Activated naive CD8-positive, alpha-beta T cell (primary cell): Measurements from ENCODE around the gene BFAR.
A peak's percentile ranks its signal among the peaks of the same experiment; 100 is the strongest.
"Not testable (repeated sequence)": the region's sequence is repeated elsewhere in the genome, so short reads cannot be mapped to it uniquely, and the experiment has no call there.

Experiments used
- H3K27ac Mint-ChIP-seq: one replicate; pipeline ENCODE4 v1.8.0; 2021; ENCODE audit warnings: mixed read lengths
- H3K27me3 Mint-ChIP-seq: one replicate; pipeline ENCODE4 v1.8.0; 2021; ENCODE audit warnings: mixed read lengths
- H3K36me3 Mint-ChIP-seq: one replicate; pipeline ENCODE4 v1.8.0; 2021; ENCODE audit warnings: mixed read lengths
- H3K4me1 Mint-ChIP-seq: one replicate; pipeline ENCODE4 v1.8.0; 2021; ENCODE audit warnings: low read depth, mixed read lengths
- H3K4me3 Mint-ChIP-seq: one replicate; pipeline ENCODE4 v1.8.0; 2021; ENCODE audit warnings: mild to moderate bottlenecking, mixed read lengths
- H3K9me3 Mint-ChIP-seq: one replicate; pipeline ENCODE4 v1.8.0; 2021; ENCODE audit warnings: low read depth, mixed read lengths

Gene BFAR

DNA sequence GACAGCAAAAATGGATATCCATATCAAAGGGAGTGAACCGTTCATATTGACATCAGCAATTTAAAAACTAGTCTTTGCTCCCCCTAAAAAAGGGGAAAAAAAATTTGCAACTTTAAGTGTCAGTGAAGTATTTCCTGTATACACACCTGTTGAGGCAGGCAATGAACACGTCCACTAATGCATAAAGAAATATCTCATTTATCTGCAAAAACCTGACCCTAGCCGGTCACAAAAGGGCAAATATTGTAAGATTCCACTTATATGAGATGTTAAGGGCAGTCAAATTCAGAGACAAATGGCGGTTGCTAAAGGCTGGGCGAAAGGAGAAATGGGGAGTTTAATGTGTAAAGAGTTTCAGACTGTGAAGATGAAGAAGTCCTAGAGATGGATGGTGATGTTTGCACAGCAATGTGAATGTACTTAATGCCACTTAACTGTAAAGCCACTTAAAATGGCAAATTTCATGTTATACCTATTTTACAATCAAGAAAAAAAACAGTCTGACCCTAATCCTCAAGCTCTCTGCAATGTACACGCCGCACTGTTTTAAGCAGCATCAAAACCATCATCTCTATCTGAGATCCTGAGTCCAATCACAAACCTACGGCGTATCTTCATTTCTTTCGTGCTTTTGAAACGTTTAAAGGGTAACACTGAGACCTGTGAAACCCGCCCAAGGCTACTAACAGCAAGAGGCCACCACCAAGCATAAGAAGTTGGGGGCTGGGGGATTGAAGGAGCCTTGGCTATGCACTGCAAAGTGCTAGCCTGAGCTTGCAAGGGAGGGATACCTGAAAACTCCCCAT is 3.7 kb upstream of the BFAR start:
- Mint-ChIP-seq H3K27me3 (no peaks in the 10 kb centered on the region), H3K4me3 (peak overlapping the region; percentile 98), H3K9me3 (peaks cover 3% of the 10 kb centered on the region), H3K27ac (peak overlapping the region; percentile 97), H3K4me1 (peaks cover 48% of the 10 kb centered on the region), H3K36me3 (peaks cover 6% of the 10 kb centered on the region)

DNA sequence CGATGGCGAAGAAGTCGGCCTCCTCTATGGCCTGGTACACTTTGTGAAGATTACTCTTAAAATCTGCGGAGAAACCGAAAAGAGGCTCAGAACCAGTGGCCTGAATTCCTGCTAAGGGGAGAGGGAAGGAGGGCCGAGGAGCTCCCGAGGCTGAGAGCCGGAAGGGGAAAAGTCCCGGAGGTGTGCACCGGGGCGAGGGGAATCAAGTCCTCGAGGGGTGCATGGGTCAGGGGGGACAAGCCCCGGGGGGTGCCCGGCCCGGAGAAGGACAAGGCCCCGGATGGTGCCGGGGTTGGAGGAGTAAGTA is 3.2 kb upstream of the BFAR start:
- Mint-ChIP-seq H3K36me3 (peaks cover 8% of the 10 kb centered on the region), H3K4me3 (peak overlapping the region; percentile 98), H3K27ac (peak overlapping the region; percentile 97), H3K4me1 (peaks cover 53% of the 10 kb centered on the region), H3K9me3 (peaks cover 3% of the 10 kb centered on the region), H3K27me3 (no peaks in the 10 kb centered on the region)

DNA sequence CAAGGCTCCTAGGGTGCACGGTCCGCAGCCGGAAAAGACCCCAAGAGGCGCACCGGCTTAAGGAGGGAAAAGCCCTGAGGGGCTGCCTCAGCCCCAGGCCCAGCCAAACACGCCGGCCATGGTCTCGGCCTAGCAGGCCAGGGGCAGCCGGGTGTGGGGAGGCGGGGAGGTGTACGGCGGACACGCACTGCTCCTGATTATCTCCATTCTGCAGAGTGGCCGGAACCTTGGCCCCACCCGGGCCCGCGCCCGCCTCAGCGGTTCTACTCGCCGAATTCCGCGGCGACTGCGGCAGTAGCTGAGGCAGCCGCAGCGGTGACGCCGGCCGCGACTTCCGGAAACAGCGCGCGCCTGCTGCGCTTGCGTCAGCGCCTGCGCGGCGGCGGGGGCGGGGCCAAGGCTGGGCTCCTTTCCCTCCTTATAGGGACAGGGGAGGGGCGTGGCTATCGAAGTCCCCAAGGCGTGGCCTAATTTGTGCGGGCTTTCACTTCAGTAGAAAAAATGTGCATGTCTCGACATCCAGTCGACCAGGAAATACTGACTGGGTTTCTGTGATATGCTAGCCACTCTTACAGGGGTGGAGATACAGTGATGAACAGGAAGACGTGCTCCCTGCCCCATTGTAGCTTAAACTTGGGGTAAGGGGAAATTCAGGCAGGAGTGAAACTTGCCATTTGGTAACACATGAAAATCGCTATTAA is 2.7 kb upstream of the BFAR start, which contains the start of gene PARN:
Gene PARN (minus strand): TSS at position 342 of the 701 bp plus-strand sequence. CDS start 135 bp downstream, at position 207.
- no peaks in the 10 kb centered on the region for H3K27me3 Mint-ChIP-seq
- H3K36me3 Mint-ChIP-seq, result peaks cover 8% of the 10 kb centered on the region
- H3K9me3 Mint-ChIP-seq, result peaks cover 3% of the 10 kb centered on the region
- H3K4me3 Mint-ChIP-seq, result peak within 1 kb of the TSS; percentile 98
- H3K27ac Mint-ChIP-seq, result peak within 1 kb of the TSS; percentile 99
- H3K4me1 Mint-ChIP-seq, result peaks cover 58% of the 10 kb centered on the region

DNA sequence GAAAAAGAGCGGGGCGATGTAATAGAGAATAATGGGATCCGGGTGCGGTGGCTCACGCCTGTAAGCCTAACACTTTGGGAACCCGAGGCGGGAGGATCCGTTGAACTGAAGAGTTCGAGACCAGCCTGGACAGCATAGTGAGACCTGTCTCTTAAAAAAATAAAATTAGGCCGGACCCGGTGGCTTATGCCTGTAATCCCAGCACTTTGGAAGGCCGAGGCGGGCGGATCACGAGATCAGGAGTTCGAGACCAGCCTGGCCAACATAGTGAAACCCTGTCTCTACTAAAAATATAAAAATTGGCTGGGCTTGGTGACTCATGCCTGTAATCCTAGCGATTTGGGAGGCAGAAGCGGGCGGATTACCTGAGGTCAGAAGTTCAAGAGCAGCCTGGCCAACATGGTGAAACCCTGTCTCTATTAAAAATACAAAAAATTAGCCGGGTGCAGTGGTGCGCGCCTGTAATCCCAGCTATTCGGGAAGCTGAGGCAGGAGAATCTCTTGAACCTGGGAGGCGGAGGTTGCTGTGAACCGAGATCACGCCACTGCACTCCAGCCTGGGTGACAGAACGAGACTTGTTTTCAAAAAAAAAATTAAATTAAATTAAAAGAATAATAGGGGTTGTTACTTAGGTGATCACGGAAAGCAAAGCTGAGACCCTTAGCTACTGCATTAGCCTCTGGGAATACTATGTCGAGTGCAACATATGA is 2.0 kb upstream of the BFAR start:
- not testable (repeated sequence) for H3K9me3 Mint-ChIP-seq, H3K36me3 Mint-ChIP-seq, H3K27me3 Mint-ChIP-seq
- H3K27ac Mint-ChIP-seq, result peak overlapping the region; percentile 99
- peaks cover 61% of the 10 kb centered on the region for H3K4me1 Mint-ChIP-seq
- peak overlapping the region; percentile 98 for H3K4me3 Mint-ChIP-seq

DNA sequence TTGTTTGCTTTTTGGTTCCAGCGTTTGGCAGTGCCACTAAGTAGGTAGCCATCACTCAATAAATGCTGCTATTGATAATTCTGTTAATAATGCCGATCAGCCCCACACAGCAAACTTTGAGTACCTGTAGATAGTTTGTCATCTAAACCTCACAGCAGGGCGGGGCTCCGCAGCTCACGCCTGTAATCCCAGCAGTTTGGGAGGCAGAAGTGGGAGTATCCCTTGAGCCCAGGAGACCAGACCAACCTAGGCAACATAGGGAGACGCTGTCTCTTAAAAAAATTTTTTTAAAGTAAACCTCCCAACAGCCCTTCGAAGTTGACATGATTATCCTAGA is 1.6 kb downstream of the BFAR start:
- H3K4me1 Mint-ChIP-seq, result peaks cover 58% of the 10 kb centered on the region
- peaks cover 5% of the 10 kb centered on the region for H3K36me3 Mint-ChIP-seq
- peak overlapping the region; percentile 98 for H3K27ac Mint-ChIP-seq
- no peaks in the 10 kb centered on the region for H3K27me3 Mint-ChIP-seq
- H3K9me3 Mint-ChIP-seq, result peaks cover 3% of the 10 kb centered on the region
- peak overlapping the region; percentile 100 for H3K4me3 Mint-ChIP-seq

DNA sequence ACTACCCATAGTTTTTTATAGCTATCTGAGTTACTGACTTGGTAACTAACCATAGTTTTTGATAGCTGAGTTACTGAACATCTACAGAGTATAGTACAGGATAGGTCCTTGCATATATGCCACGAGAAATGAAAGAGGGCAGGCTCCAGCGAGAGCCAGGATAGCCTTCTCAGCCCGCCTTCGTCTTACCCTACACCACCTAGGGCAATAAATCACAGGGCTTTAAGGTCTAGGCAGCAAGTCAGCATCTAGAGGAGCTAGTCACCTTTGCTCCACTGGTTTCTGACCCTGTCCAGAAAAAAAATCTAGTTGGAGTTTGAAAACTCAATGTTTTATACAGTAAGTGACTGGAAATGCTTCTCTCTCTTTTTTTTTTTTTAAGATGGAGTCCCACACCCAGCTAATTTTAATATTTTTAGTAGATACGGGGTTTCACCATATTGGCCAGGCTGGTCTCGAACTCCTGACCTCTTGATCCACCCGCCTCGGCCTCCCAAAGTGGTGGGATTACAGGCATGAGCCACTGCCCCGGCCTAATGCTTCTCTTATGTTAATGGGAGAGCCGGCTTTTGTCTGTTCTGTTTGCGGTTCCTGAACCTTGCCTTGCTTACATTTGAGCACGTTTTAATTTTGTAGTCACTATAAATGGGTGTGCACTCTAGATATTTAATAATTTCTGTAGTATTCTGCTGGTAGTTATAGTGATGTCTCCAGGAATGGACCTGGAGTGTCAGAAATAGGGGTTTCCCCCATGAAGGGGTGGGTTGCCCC is 2.8 kb downstream of the BFAR start:
- H3K4me3 Mint-ChIP-seq, result peak overlapping the region; percentile 58
- H3K36me3 Mint-ChIP-seq, result peaks cover 2% of the 10 kb centered on the region
- peak overlapping the region; percentile 46 for H3K27ac Mint-ChIP-seq
- no peaks in the 10 kb centered on the region for H3K27me3 Mint-ChIP-seq
- no peaks in the 10 kb centered on the region for H3K9me3 Mint-ChIP-seq
- peaks cover 62% of the 10 kb centered on the region for H3K4me1 Mint-ChIP-seq

DNA sequence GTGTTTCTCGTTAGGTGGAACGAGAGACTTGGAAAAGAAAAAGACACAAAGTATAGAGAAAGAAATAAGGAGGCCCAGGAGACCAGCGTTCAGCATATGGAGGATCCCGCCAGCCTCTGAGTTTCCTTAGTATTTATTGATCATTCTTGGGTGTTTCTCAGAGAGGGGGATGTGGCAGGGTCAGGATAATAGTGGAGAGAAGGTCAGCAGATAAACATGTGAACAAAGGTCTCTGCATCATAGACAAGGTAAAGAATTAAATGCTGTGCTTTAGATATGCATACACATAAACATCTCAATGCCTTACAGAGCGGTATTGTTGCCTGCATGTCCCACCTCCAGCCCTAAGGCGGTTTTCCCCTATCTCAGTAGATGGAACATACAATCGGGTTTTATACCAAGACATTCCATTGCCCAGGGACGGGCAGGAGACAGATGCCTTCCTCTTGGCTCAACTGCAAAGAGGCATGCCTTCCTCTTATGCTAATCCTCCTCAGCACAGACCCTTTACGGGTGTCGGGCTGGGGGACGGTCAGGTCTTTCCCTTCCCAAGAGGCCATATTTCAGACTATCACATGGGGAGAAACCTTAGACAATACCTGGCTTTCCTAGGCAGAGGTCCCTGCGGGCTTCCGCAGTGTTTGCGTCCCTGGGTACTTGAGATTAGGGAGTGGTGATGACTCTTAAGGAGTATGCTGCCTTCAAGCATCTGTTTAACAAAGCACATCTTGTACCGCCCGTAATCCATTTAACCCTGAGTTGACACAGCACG is 3.6 kb downstream of the BFAR start:
- H3K27me3 Mint-ChIP-seq, H3K36me3 Mint-ChIP-seq, H3K9me3 Mint-ChIP-seq: not testable (repeated sequence)
- Mint-ChIP-seq H3K4me3 (peak overlapping the region; percentile 58), H3K4me1 (peaks cover 64% of the 10 kb centered on the region), H3K27ac (peak overlapping the region; percentile 54)

DNA sequence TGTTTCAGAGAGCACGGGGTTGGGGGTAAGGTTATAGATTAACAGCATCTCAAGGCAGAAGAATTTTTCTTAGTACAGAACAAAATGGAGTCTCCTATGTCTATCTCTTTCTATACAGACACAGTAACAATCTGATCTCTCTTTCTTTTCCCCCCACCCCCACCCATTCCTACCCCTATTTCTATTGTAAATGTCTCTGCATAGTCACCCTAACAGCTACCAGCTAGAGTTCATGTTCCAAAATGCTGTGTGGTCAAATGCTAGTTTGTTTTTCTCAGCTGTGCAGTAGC is 4.1 kb downstream of the BFAR start:
- Mint-ChIP-seq H3K4me1 (peaks cover 62% of the 10 kb centered on the region), H3K27ac (peak overlapping the region; percentile 54)
- not testable (repeated sequence) for H3K9me3 Mint-ChIP-seq, H3K36me3 Mint-ChIP-seq, H3K27me3 Mint-ChIP-seq, H3K4me3 Mint-ChIP-seq

DNA sequence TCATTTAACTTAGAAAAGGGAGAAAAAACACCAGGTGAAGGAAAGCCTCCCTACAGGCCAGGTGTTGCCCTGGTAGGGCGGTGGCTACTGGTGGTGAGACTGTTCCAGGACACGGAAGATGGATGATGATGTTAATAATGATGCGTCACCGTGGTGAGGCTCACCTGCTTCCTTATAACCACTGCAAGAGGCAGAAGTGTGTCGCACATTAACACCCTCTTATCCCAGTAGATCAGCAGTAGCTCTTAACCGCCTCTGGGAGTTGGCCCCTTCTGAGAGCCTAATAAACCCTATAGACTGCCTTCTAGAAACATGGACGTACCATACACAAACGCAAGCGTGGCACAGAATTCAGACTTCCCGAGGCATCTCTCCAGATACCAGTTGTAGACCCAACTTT is 7.8 kb downstream of the BFAR start:
- H3K4me1 Mint-ChIP-seq, result peaks cover 52% of the 10 kb centered on the region
- no peaks in the 10 kb centered on the region for H3K27me3 Mint-ChIP-seq
- H3K4me3 Mint-ChIP-seq, result no peak overlapping the region
- H3K27ac Mint-ChIP-seq, result peak overlapping the region; percentile 70
- no peaks in the 10 kb centered on the region for H3K36me3 Mint-ChIP-seq
- no peaks in the 10 kb centered on the region for H3K9me3 Mint-ChIP-seq

DNA sequence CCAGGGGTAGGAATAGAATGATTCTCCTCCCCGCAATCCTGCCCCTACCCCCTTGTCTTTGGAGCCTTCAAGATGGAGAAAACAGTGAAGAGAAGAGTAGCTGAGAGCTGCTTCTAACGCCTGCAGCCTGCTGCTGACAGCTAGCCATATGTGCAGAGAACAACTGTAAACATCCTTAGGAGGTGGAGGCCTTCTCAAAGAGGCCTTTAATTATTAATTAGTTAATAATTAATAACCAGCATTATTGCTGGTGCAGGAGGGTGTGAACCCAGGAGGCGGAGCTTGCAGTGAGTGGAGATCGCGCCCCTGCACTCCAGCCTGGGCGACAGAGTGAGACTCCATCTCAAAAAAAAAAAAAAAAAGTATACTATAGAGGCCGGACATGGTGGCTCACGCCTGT is 8.5 kb downstream of the BFAR start:
- Mint-ChIP-seq H3K4me3 (no peak overlapping the region), H3K36me3 (no peaks in the 10 kb centered on the region), H3K9me3 (no peaks in the 10 kb centered on the region), H3K27me3 (no peaks in the 10 kb centered on the region), H3K4me1 (peaks cover 46% of the 10 kb centered on the region), H3K27ac (peak overlapping the region; percentile 46)

DNA sequence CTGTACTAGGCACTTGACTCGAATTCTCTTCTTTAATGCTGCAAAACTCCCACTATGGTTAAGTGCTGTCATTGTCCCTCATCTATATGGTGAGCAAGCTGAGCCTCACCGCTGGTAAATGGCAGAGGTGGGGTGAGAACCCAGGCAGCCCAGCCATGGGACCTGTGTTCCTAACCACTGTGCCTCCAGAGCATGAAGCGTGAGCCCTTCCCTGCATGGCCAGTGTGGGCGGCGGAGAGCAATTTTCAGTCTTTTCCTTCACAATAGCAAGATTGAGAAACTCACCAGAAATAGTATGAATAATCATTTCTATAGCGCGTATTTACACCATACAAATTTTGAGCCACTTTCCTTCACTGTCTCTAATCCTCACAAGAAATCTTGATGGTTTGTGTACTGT is 9.2 kb downstream of the BFAR start:
- H3K27me3 Mint-ChIP-seq, result no peaks in the 10 kb centered on the region
- no peaks in the 10 kb centered on the region for H3K36me3 Mint-ChIP-seq
- H3K4me1 Mint-ChIP-seq, result peaks cover 40% of the 10 kb centered on the region

DNA sequence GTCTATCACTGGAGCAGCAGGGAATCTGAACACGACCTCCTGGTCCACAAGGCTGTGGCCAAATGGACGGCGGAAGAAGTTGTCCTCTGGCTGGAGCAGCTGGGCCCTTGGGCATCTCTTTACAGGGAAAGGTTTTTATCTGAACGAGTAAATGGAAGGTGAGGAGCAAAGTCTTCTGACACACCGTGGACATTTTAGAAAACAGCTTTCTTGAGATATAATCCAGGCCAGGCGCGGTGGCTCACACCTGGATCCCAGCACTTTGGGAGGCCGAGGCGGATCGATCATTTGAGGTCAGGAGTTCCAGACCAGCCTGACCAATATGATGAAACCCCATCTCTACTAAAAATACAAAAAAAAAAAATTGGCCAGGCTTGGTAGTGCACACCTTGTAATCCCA is 17.1 kb downstream of the BFAR start:
- Mint-ChIP-seq H3K9me3 (no peaks in the 10 kb centered on the region), H3K27me3 (no peaks in the 10 kb centered on the region), H3K4me3 (no peak overlapping the region), H3K4me1 (peaks cover 5% of the 10 kb centered on the region), H3K36me3 (no peaks in the 10 kb centered on the region), H3K27ac (peak overlapping the region; percentile 22)

More for the DNA sequence above, 9.2 kb downstream of the BFAR start:
- peak overlapping the region; percentile 50 for H3K27ac Mint-ChIP-seq
- no peak overlapping the region for H3K4me3 Mint-ChIP-seq
- H3K9me3 Mint-ChIP-seq, result no peaks in the 10 kb centered on the region

DNA sequence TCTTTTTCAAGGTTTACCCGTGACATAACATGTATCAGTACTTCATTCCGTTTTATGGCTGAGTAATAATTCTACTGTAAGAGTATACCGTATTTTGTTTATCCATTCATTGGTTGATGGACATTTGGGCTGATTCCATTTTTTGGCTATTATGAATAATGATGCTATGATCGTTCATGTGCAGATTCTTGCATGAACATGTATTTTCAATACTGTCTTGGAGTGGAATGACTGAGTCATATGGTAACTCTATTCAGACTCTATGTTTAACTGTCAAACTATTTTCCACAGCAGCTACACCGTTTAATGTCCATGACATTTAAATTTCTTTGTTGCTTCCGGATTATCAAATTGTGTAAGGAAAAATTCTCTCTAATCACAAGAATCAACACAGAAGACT is 17.9 kb downstream of the BFAR start:
- peaks cover 5% of the 10 kb centered on the region for H3K4me1 Mint-ChIP-seq
- no peaks in the 10 kb centered on the region for H3K9me3 Mint-ChIP-seq
- no peaks in the 10 kb centered on the region for H3K27me3 Mint-ChIP-seq
- H3K4me3 Mint-ChIP-seq, result no peak overlapping the region
- H3K36me3 Mint-ChIP-seq, result no peaks in the 10 kb centered on the region
- peak overlapping the region; percentile 58 for H3K27ac Mint-ChIP-seq

DNA sequence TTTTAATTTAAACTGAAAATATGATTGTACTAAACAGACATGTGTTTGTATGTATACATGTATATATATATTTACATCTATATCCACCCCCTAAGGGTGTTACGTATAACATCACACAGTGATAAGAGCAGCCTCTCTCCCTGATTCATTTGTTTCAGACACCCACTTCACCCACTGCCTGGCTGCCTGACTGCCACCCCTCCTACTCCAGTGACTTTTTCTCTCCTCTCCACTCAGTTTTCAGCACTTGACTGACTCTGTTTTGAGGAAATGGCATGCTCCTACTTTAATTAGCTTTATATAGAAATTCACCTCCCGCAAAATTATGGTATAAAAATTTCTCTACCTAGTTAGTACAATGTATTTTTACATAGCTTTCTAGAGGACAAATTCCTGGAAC is 20.0 kb downstream of the BFAR start:
- Mint-ChIP-seq H3K9me3 (no peaks in the 10 kb centered on the region), H3K27me3 (no peaks in the 10 kb centered on the region), H3K4me1 (peaks cover 5% of the 10 kb centered on the region), H3K36me3 (no peaks in the 10 kb centered on the region), H3K4me3 (no peak overlapping the region), H3K27ac (peak overlapping the region; percentile 54)
